Sigmoid colon (tissue), 7 donors: ENCODE results near the gene MAP1B. TPM values are rescaled to one million over a fixed set of nuclear protein-coding genes. Genes with fewer than 3 reads are reported as not detected.

Source experiments
- DNase-seq: peaks from one replicate; pipeline ENCODE4 v3.0.0-alpha.2; 2019
- H3K27ac ChIP-seq, 4 donors: fragments of 200-600 bp; sonication (generic); one replicate each; pipeline ENCODE4 v1.5.1; 2016 to 2019; ENCODE audit warnings: mild to moderate bottlenecking in 1 of 4
- H3K27me3 ChIP-seq, 3 donors: fragments of 200-600 bp; sonication (generic); one replicate each; pipeline ENCODE4 v1.5.1; 2019; ENCODE audit warnings: mild to moderate bottlenecking in 1 of 3
- H3K36me3 ChIP-seq, 4 donors: fragments of 200-600 bp; sonication (generic); one replicate each; pipeline ENCODE4 v1.5.1; 2016 to 2019
- H3K4me1 ChIP-seq, 4 donors: fragments of 200-600 bp; sonication (generic); one replicate each; pipeline ENCODE4 v1.5.1; 2017 to 2019
- H3K4me3 ChIP-seq, 4 donors: fragments of 200-600 bp; sonication (generic); one replicate each; pipeline ENCODE4 v1.5.1; 2017 to 2019; ENCODE audit warnings: mild to moderate bottlenecking in 2 of 4, moderate library complexity in 1 of 4
- H3K9me3 ChIP-seq, 4 donors: fragments of 200-600 bp in 3 of 4; sonication (generic) in 3 of 4; one replicate each; pipeline versions ENCODE4 v1.5.1 to v1.6.1; 2013 to 2019
- EP300 ChIP-seq, 4 donors: sonication (generic); formaldehyde crosslinking; IDR thresholded peaks; one replicate each; pipeline ENCODE4 v1.6.1; 2017; ENCODE audit warnings: antibody characterized with exemption in 4 of 4
- POLR2A ChIP-seq, 2 donors: fragments of 450-650 bp; IDR thresholded peaks; one replicate each; pipeline ENCODE4 v1.6.1; 2016; ENCODE audit warnings: antibody characterized with exemption in 2 of 2, mild to moderate bottlenecking in 2 of 2, moderate library complexity in 2 of 2
- POLR2AphosphoS5 ChIP-seq, 4 donors: sonication (generic); formaldehyde crosslinking; IDR thresholded peaks; one replicate each; pipeline ENCODE4 v1.6.1; 2017; ENCODE audit warnings: antibody characterized with exemption in 4 of 4
- WGBS, 2 donors: extraction: QIAGEN DNeasy Blood & Tissue Kit; methylation state at CpG; one replicate each; pipeline ENCODE4 v1.1.7; 2013; 5-methylcytosine and 5-hydroxymethylcytosine counted together
- intact Hi-C: fragments of 100-400 bp; cut with DNase I; formaldehyde crosslinking; loops from one replicate; pipeline ENCODE4 v1.15.1; 2023
- polyA plus RNA-seq, 3 donors: library from polyadenylated mRNA; stranded (reverse); fragments of 200-250 nt; gene quantifications; one replicate each; pipeline ENCODE4 v1.2.3, GENCODE V29; 2013
- total RNA-seq, 4 donors: library from RNA; depleted of rRNA; stranded (reverse); fragments of >200 nt; gene quantifications; one replicate each; pipeline ENCODE4 v1.1.0, GENCODE V29; 2016
- TF ChIP-seq, protein P1 (sequence below), 4 experiments: fragments of 450-650 bp in 3 of 4; fragments of 200-600 bp in 1 of 4; IDR thresholded peaks; one replicate each; pipeline ENCODE4 v1.5.1; 2016 to 2019; ENCODE audit warnings: antibody characterized with exemption in 4 of 4, mild to moderate bottlenecking in 3 of 4, moderate library complexity in 2 of 4
- donor health status: healthy with polysubstance abuse.
- donor health status: Bipolar disorder and iron deficiency.
- donor health status: healthy.

Gene MAP1B
- total and polyA plus RNA-seq, 7 donors = 0.69 to 659 (median 98.6) TPM

DNA sequence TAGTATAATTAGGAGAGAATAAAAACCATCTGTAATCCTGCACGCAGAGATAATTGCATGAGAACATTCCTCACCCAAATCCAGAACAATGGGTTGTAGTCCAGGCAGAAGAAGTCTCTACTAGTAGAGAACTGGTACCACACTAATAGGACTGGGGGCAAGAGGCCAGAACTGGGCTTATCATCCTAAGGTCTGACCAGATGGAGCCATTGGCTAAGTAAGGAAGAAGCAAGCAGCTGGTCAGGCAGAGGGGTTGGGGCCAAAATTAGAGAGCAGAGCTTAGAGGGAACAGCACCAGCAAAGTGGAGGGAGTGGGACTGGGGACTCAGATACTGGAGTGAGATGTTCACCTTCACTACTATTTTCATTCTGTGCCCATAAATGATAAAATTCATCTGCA lies 35.4 kb upstream of the MAP1B start:
- Histone ChIP-seq H3K4me3 (no peak overlapping the region), H3K9me3 (no peaks in the 10 kb centered on the region), H3K36me3 (no peaks in the 10 kb centered on the region), H3K4me1 (no peaks in the 10 kb centered on the region), H3K27ac (no peak overlapping the region), H3K27me3 (no peaks in the 10 kb centered on the region)
- intact Hi-C loops = no loop called here
- DNase-seq = no peak
- WGBS, 2 donors = 88 to 98% methylated on average over 1 of the region's 1 CpG
- TF ChIP-seq POLR2AphosphoS5 (IDR thresholded peaks at IDR 0.05) = no peak
- no peak for TF ChIP-seq POLR2A (IDR thresholded peaks at IDR 0.05)
- no peak for TF ChIP-seq EP300 (IDR thresholded peaks at IDR 0.05)

DNA sequence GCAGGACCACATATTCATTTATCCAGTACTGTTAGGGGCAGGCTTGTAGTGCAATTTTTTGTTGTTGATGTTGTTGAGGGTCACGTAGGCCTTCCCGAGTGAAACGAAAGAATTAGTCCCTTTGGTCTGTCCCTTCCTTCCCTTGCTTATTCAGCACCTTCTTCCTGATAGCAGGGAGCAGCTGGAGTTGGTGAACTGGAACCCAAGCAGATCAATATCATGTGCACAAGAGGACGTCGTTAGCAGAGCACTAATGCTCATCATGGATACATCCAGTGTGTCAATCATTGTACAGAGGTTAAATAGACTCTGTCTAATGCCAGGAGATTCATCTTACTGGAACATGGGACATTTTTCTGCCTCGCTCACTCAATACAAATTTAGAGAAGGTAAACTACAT lies 33.0 kb upstream of the MAP1B start:
- peaks cover 0 to 2% (median 0%) of the 10 kb centered on the region in 4 donors for H3K4me1 ChIP-seq
- no peaks in the 10 kb centered on the region for H3K27me3 ChIP-seq
- no peaks in the 10 kb centered on the region for H3K36me3 ChIP-seq
- WGBS, 2 donors = 63 to 71% methylated on average over 6 of the region's 6 CpGs
- H3K27ac ChIP-seq = no peak overlapping the region
- TF ChIP-seq POLR2A (IDR thresholded peaks at IDR 0.05) = no peak
- TF ChIP-seq POLR2AphosphoS5 (IDR thresholded peaks at IDR 0.05) = no peak
- TF ChIP-seq, protein P1, sequence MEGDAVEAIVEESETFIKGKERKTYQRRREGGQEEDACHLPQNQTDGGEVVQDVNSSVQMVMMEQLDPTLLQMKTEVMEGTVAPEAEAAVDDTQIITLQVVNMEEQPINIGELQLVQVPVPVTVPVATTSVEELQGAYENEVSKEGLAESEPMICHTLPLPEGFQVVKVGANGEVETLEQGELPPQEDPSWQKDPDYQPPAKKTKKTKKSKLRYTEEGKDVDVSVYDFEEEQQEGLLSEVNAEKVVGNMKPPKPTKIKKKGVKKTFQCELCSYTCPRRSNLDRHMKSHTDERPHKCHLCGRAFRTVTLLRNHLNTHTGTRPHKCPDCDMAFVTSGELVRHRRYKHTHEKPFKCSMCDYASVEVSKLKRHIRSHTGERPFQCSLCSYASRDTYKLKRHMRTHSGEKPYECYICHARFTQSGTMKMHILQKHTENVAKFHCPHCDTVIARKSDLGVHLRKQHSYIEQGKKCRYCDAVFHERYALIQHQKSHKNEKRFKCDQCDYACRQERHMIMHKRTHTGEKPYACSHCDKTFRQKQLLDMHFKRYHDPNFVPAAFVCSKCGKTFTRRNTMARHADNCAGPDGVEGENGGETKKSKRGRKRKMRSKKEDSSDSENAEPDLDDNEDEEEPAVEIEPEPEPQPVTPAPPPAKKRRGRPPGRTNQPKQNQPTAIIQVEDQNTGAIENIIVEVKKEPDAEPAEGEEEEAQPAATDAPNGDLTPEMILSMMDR (IDR thresholded peaks at IDR 0.05) = no peak
- no peak for TF ChIP-seq EP300 (IDR thresholded peaks at IDR 0.05)
- H3K9me3 ChIP-seq = no peaks in the 10 kb centered on the region
- intact Hi-C loops = no loop called here
- DNase-seq = no peak
- no peak overlapping the region for H3K4me3 ChIP-seq

DNA sequence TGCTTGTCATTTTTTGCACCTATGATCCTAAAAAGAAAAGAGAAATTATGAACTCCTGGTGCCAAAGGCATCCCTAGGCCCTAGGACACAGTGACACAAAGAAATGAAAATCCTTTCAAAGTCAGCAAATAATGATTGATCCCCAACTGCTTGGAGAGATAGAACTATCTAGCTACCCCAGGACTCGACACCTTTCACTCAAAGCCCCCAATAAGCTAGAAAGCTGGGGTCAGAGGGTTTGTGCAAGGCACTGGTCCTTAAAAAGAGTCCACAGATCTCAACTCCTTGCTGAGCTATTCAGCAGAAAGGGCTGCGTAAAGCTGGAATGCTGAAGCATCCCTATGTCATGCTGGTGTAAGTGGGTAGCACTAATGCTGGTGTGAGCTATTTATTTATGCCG lies 31.8 kb upstream of the MAP1B start:
- Histone ChIP-seq H3K27me3 (no peaks in the 10 kb centered on the region), H3K9me3 (no peaks in the 10 kb centered on the region), H3K4me1 (peaks cover 0 to 5% (median 0%) of the 10 kb centered on the region in 4 donors), H3K4me3 (no peak overlapping the region), H3K27ac (no peak overlapping the region), H3K36me3 (no peaks in the 10 kb centered on the region)
- no peak for TF ChIP-seq EP300 (IDR thresholded peaks at IDR 0.05)
- TF ChIP-seq POLR2AphosphoS5 (IDR thresholded peaks at IDR 0.05) = no peak
- no peak for TF ChIP-seq POLR2A (IDR thresholded peaks at IDR 0.05)
- TF ChIP-seq, protein P1 (IDR thresholded peaks at IDR 0.05) = no peak
- intact Hi-C loops = no loop called here
- DNase-seq = no peak
- 73 to 76% methylated on average over 3 of the region's 3 CpGs for WGBS, 2 donors

DNA sequence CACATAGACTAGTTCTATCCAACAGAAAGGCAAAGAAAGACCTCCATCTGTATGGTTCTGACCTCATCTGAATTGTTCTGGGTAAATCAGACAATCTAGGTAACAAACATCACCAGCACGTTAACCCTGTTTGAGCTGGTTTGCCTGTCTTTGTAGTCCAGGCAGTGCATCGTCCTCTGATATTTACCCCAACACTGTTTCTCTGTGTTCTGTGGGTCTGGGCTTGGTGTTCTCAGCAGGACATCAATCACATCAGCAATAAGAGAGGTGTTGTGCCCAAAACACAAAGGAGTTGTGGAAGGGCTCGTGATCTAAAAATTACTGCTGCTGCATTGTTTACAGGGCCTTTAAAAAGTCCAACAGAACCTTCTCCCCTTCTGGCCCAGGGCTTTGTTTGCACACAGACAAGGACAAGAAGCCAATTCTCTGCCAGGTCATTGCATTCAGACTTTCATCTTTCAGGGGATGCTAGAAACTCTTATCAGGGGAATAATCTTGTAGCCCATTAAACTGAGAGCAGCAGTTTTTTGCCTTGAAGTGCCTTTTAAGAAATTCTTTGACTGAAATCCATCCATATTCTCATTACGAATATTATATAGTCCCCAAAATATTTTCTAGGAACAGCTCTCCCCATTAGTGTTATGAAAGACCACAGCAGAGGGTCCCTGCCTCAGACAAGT lies 30.5 kb upstream of the MAP1B start:
- intact Hi-C loops = no loop called here
- 36 to 61% methylated on average over 4 of the region's 4 CpGs for WGBS, 2 donors
- Histone ChIP-seq H3K4me1 (peaks cover 0 to 5% (median 0%) of the 10 kb centered on the region in 4 donors), H3K27ac (no peak overlapping the region), H3K4me3 (no peak overlapping the region), H3K36me3 (no peaks in the 10 kb centered on the region), H3K9me3 (no peaks in the 10 kb centered on the region), H3K27me3 (no peaks in the 10 kb centered on the region)
- TF ChIP-seq POLR2AphosphoS5 (IDR thresholded peaks at IDR 0.05) (no peak), EP300 (IDR thresholded peaks at IDR 0.05) (no peak), POLR2A (IDR thresholded peaks at IDR 0.05) (no peak)
- TF ChIP-seq, protein P1 (IDR thresholded peaks at IDR 0.05) = no peak
- no peak for DNase-seq

DNA sequence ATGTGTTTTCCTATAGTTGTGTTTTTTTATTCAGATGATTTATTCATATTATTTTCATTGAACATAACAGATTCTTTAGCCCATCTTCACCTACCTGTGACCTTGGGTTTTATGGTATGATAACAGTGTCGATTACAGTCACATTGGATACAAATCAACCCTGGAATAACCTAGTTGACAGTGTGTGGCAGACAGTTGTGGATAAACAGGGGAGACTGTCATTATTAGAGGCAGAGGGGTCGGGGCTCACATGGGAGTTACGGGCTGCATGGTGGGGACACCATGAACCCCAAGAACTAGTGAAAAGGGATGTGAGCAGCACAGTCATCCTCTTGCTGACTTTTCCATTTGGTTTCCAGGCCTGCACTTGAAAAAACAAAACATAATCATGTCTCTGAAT lies 29.9 kb upstream of the MAP1B start:
- no peak overlapping the region for H3K4me3 ChIP-seq
- intact Hi-C loops = no loop called here
- peaks cover 0 to 5% (median 0%) of the 10 kb centered on the region in 4 donors for H3K4me1 ChIP-seq
- H3K36me3 ChIP-seq = no peaks in the 10 kb centered on the region
- no peaks in the 10 kb centered on the region for H3K9me3 ChIP-seq
- no peak overlapping the region for H3K27ac ChIP-seq
- 43 to 69% methylated on average over 3 of the region's 3 CpGs for WGBS, 2 donors
- no peak for DNase-seq
- H3K27me3 ChIP-seq = no peaks in the 10 kb centered on the region
- TF ChIP-seq EP300 (IDR thresholded peaks at IDR 0.05) (no peak), POLR2A (IDR thresholded peaks at IDR 0.05) (no peak), POLR2AphosphoS5 (IDR thresholded peaks at IDR 0.05) (no peak)
- TF ChIP-seq, protein P1 (IDR thresholded peaks at IDR 0.05) = no peak
